Fibroblast of lung (primary cell): ENCODE data around the gene USP17L12. TPM values are rescaled to one million over a fixed set of nuclear protein-coding genes. Genes with fewer than 3 reads are reported as not detected.
"Not testable (repeated sequence)": the region's sequence is repeated elsewhere in the genome, so short reads cannot be mapped to it uniquely, and the experiment has no call there.

Source experiments
- DNase-seq, 2 donors: peaks; one replicate each; pipeline versions ENCODE4 v3.0.0 to v3.0.0-alpha.2; 2010; ENCODE audit warnings: low read depth in 2 of 2
- H2AFZ ChIP-seq: 2 replicates; pipeline ENCODE4 v1.5.1; 2012; ENCODE audit warnings: low read length, control low read depth, inconsistent platforms
- H3K27ac ChIP-seq: 2 replicates; pipeline ENCODE4 v1.5.1; 2011; ENCODE audit warnings: low read length, control low read depth; ENCODE audit not compliant: insufficient read depth
- H3K27me3 ChIP-seq: 2 replicates; pipeline ENCODE4 v1.5.1; 2011; ENCODE audit warnings: mild to moderate bottlenecking, low read length; ENCODE audit not compliant: control insufficient read depth, insufficient read depth
- H3K36me3 ChIP-seq: 2 replicates; pipeline ENCODE4 v1.5.1; 2011; ENCODE audit warnings: low read length; ENCODE audit not compliant: control insufficient read depth, insufficient read depth
- H3K4me1 ChIP-seq: 2 replicates; pipeline ENCODE4 v1.5.1; 2011; ENCODE audit warnings: low read length; ENCODE audit not compliant: control insufficient read depth, insufficient read depth; ENCODE audit errors: extremely low read depth
- H3K4me2 ChIP-seq: 2 replicates; pipeline ENCODE4 v1.5.1; 2011; ENCODE audit warnings: low read length, control low read depth; ENCODE audit not compliant: insufficient read depth; ENCODE audit errors: extremely low read depth
- H3K4me3 ChIP-seq, 4 experiments: fragments of 200-600 bp in 1 of 4; sonication (generic) in 1 of 4; replicated peaks in 1 of 4; 2 replicates each; pipeline ENCODE4 v1.5.1; 2011 to 2016; ENCODE audit warnings: low read length in 4 of 4, low read depth in 3 of 4, mild to moderate bottlenecking in 3 of 4, control low read depth in 2 of 4, inconsistent platforms in 1 of 4, mixed read lengths in 1 of 4; ENCODE audit not compliant: insufficient read depth in 1 of 4; ENCODE audit errors: control extremely low read depth in 1 of 4
- H3K79me2 ChIP-seq: 2 replicates; pipeline ENCODE4 v1.5.1; 2012; ENCODE audit warnings: mild to moderate bottlenecking, low read length, inconsistent platforms; ENCODE audit not compliant: control insufficient read depth, insufficient read depth
- H3K9ac ChIP-seq: 2 replicates; pipeline ENCODE4 v1.5.1; 2011; ENCODE audit warnings: mild to moderate bottlenecking, low read length, control low read depth; ENCODE audit not compliant: insufficient read depth
- H3K9me3 ChIP-seq: 2 replicates; pipeline ENCODE4 v1.5.1; 2012; ENCODE audit warnings: low read depth, low read length; ENCODE audit not compliant: control insufficient read depth, insufficient read depth
- H4K20me1 ChIP-seq: 2 replicates; pipeline ENCODE4 v1.5.1; 2011; ENCODE audit warnings: low read length; ENCODE audit not compliant: control insufficient read depth, insufficient read depth; ENCODE audit errors: extremely low read depth
- polyA plus RNA-seq, 2 donors: library from polyadenylated mRNA; depleted of rRNA in 1 of 2; stranded (reverse) in 1 of 2; unstranded in 1 of 2; fragments of >200 nt; gene quantifications; 2 replicates each; pipeline ENCODE4 v1.2.1, GENCODE V29; 2011 to 2012; ENCODE audit warnings: missing spikeins in 1 of 2
- total RNA-seq: library from RNA; depleted of rRNA; stranded (reverse); fragments of >200 nt; gene quantifications from 2 replicates; pipeline ENCODE4 v1.2.1, GENCODE V29; 2014

USP17L12 gene
- total and polyA plus RNA-seq, 2 donors (not counting 1 experiment from before 2014, with no cell fraction given) = not detected

GRCh38 chr4:9262572-9262971 lies 42.6 kb downstream of the USP17L12 start, which contains the start of gene USP17L21:
USP17L21 (plus strand) TSS chr4:9262872; CDS start chr4:9262872, 0 bp downstream.
- H3K9ac ChIP-seq, H3K4me2 ChIP-seq, H3K4me3 ChIP-seq, H3K4me1 ChIP-seq, DNase-seq, H3K79me2 ChIP-seq, H3K9me3 ChIP-seq, H3K36me3 ChIP-seq, H4K20me1 ChIP-seq, H2AFZ ChIP-seq, H3K27ac ChIP-seq, H3K27me3 ChIP-seq: not testable (repeated sequence)

- not testable (repeated sequence) for H3K36me3 ChIP-seq, H3K9ac ChIP-seq, DNase-seq, H3K27me3 ChIP-seq, H3K4me2 ChIP-seq, H3K4me1 ChIP-seq, H3K9me3 ChIP-seq, H3K27ac ChIP-seq, H3K79me2 ChIP-seq, H4K20me1 ChIP-seq, H2AFZ ChIP-seq, H3K4me3 ChIP-seq
Observed at GRCh38 chr4:9267319-9267718, 47.4 kb downstream of the USP17L12 start, which contains the start of gene USP17L22. USP17L22 (plus strand) TSS chr4:9267619; CDS start chr4:9267619, 0 bp downstream.

Other genes with a start within 250 kb of the USP17L12 start
- not detected in 2 replicates for gene FAM90A26, start 49.7 kb upstream of the USP17L12 start, total RNA-seq
- not detected in 2 replicates for gene FAM90A26, start 49.7 kb upstream of the USP17L12 start, polyA plus RNA-seq
- not detected in 2 replicates for gene USP17L10, start 9.5 kb upstream of the USP17L12 start, total RNA-seq
- not detected in 2 replicates for gene USP17L10, start 9.5 kb upstream of the USP17L12 start, polyA plus RNA-seq
- not detected in 2 replicates for gene USP17L11, start 4.7 kb upstream of the USP17L12 start, total RNA-seq
- not detected in 2 replicates for gene USP17L11, start 4.7 kb upstream of the USP17L12 start, polyA plus RNA-seq
- not detected in 2 replicates for gene USP17L13, start 4.7 kb downstream of the USP17L12 start, total RNA-seq
- not detected in 2 replicates for gene USP17L13, start 4.7 kb downstream of the USP17L12 start, polyA plus RNA-seq
- not detected in 2 replicates for gene USP17L15, start 14.2 kb downstream of the USP17L12 start, total RNA-seq
- gene USP17L15, start 14.2 kb downstream of the USP17L12 start, polyA plus RNA-seq = not detected in 2 replicates
- not detected in 2 replicates for gene USP17L17, start 23.7 kb downstream of the USP17L12 start, total RNA-seq
- not detected in 2 replicates for gene USP17L17, start 23.7 kb downstream of the USP17L12 start, polyA plus RNA-seq
- gene USP17L18, start 28.5 kb downstream of the USP17L12 start, total RNA-seq = not detected in 2 replicates
- not detected in 2 replicates for gene USP17L18, start 28.5 kb downstream of the USP17L12 start, polyA plus RNA-seq
- not detected in 2 replicates for gene USP17L19, start 33.2 kb downstream of the USP17L12 start, total RNA-seq
- not detected in 2 replicates for gene USP17L19, start 33.2 kb downstream of the USP17L12 start, polyA plus RNA-seq
- not detected in 2 replicates for gene USP17L20, start 38.0 kb downstream of the USP17L12 start, total RNA-seq
- not detected in 2 replicates for gene USP17L20, start 38.0 kb downstream of the USP17L12 start, polyA plus RNA-seq
- not detected in 2 replicates for gene USP17L21, start 42.7 kb downstream of the USP17L12 start, total RNA-seq
- not detected in 2 replicates for gene USP17L21, start 42.7 kb downstream of the USP17L12 start, polyA plus RNA-seq
- gene USP17L22, start 47.5 kb downstream of the USP17L12 start, total RNA-seq = not detected in 2 replicates
- gene USP17L22, start 47.5 kb downstream of the USP17L12 start, polyA plus RNA-seq = not detected in 2 replicates
- not detected in 2 replicates for gene USP17L24, start 105.0 kb downstream of the USP17L12 start, total RNA-seq
- gene USP17L24, start 105.0 kb downstream of the USP17L12 start, polyA plus RNA-seq = not detected in 2 replicates
- gene USP17L25, start 109.8 kb downstream of the USP17L12 start, total RNA-seq = not detected in 2 replicates
- not detected in 2 replicates for gene USP17L25, start 109.8 kb downstream of the USP17L12 start, polyA plus RNA-seq
- not detected in 2 replicates for gene USP17L26, start 114.5 kb downstream of the USP17L12 start, total RNA-seq
- gene USP17L26, start 114.5 kb downstream of the USP17L12 start, polyA plus RNA-seq = not detected in 2 replicates
- not detected in 2 replicates for gene USP17L5, start 119.3 kb downstream of the USP17L12 start, total RNA-seq
- not detected in 2 replicates for gene USP17L5, start 119.3 kb downstream of the USP17L12 start, polyA plus RNA-seq
- gene USP17L27, start 124.0 kb downstream of the USP17L12 start, total RNA-seq = not detected in 2 replicates
- gene USP17L27, start 124.0 kb downstream of the USP17L12 start, polyA plus RNA-seq = not detected in 2 replicates
- not detected in 2 replicates for gene USP17L28, start 128.7 kb downstream of the USP17L12 start, total RNA-seq
- gene USP17L28, start 128.7 kb downstream of the USP17L12 start, polyA plus RNA-seq = not detected in 2 replicates
- gene USP17L29, start 133.5 kb downstream of the USP17L12 start, total RNA-seq = not detected in 2 replicates
- gene USP17L29, start 133.5 kb downstream of the USP17L12 start, polyA plus RNA-seq = not detected in 2 replicates
- not detected in 2 replicates for gene USP17L30, start 143.0 kb downstream of the USP17L12 start, total RNA-seq
- not detected in 2 replicates for gene USP17L30, start 143.0 kb downstream of the USP17L12 start, polyA plus RNA-seq
- not detected in 2 replicates for gene DEFB131A, start 224.3 kb downstream of the USP17L12 start, total RNA-seq
- gene DEFB131A, start 224.3 kb downstream of the USP17L12 start, polyA plus RNA-seq = not detected in 2 replicates